WI38 (cell line): Measurements from ENCODE around the gene NHEJ1.

Experiments
- H3K4me3 ChIP-seq: 2 replicates; pipeline ENCODE4 v1.5.1; 2011; ENCODE audit warnings: low read depth, mild to moderate bottlenecking, control low read depth, low read length
- CTCF ChIP-seq: IDR thresholded peaks from 2 replicates; pipeline ENCODE4 v1.5.1; 2012; ENCODE audit warnings: low read depth, mild to moderate bottlenecking, control low read depth, low read length

NHEJ1 gene

GRCh38 chr2:219133976-219134375 lies 26.6 kb downstream of the NHEJ1 start:
- no peak overlapping the region for H3K4me3 ChIP-seq
- TF ChIP-seq CTCF = no peak

- H3K4me3 ChIP-seq = no peak overlapping the region
- TF ChIP-seq CTCF = no peak
Measured at GRCh38 chr2:219131744-219132143, 28.9 kb downstream of the NHEJ1 start.

GRCh38 chr2:219131327-219131726 lies 29.3 kb downstream of the NHEJ1 start:
- TF ChIP-seq CTCF = no peak
- H3K4me3 ChIP-seq = no peak overlapping the region

- no peak overlapping the region for H3K4me3 ChIP-seq
- no peak for TF ChIP-seq CTCF
Measured at GRCh38 chr2:219129589-219129988, 31.0 kb downstream of the NHEJ1 start.

- H3K4me3 ChIP-seq = no peak overlapping the region
- no peak for TF ChIP-seq CTCF
Measured at GRCh38 chr2:219128396-219128795, 32.2 kb downstream of the NHEJ1 start.

- H3K4me3 ChIP-seq = no peak overlapping the region
- no peak for TF ChIP-seq CTCF
Measured at GRCh38 chr2:219127037-219127635, 33.5 kb downstream of the NHEJ1 start.

GRCh38 chr2:219126555-219126954 lies 34.1 kb downstream of the NHEJ1 start:
- H3K4me3 ChIP-seq = no peak overlapping the region
- TF ChIP-seq CTCF = no peak
